Right atrium auricular region (tissue), 2 donors: ENCODE measurements around the gene EXO5. TPM values are rescaled to one million over a fixed set of nuclear protein-coding genes. Genes with fewer than 3 reads are reported as not detected.
"Not testable (repeated sequence)": the region's sequence is repeated elsewhere in the genome, so short reads cannot be mapped to it uniquely, and the experiment has no call there.

Source experiments
- DNase-seq: peaks from one replicate; pipeline ENCODE4 v3.0.0-alpha.2; 2019; ENCODE audit warnings: low spot score
- H3K27ac ChIP-seq, 2 donors: fragments of 200-600 bp; sonication (generic); 1 replicate in 1 of 2; 2 replicates in 1 of 2; pipeline ENCODE4 v1.5.1; 2016 to 2019
- H3K27me3 ChIP-seq, 2 donors: fragments of 200-600 bp; sonication (generic); one replicate each; pipeline versions ENCODE4 v1.5.1 to v1.6.0; 2017 to 2019
- H3K36me3 ChIP-seq: fragments of 200-600 bp; sonication (generic); one replicate; pipeline ENCODE4 v1.5.1; 2016
- H3K4me1 ChIP-seq, 2 donors: fragments of 200-600 bp; sonication (generic); one replicate each; pipeline versions ENCODE4 v1.5.1 to v1.6.0; 2017 to 2019
- H3K4me3 ChIP-seq, 2 donors: fragments of 200-600 bp; sonication (generic); 1 replicate in 1 of 2; 2 replicates in 1 of 2; pipeline ENCODE4 v1.5.1; 2017 to 2019; ENCODE audit warnings: mild to moderate bottlenecking in 1 of 2, moderate library complexity in 1 of 2
- H3K9me3 ChIP-seq, 2 donors: fragments of 200-600 bp; sonication (generic); one replicate each; pipeline ENCODE4 v1.5.1; 2019
- CTCF ChIP-seq, 2 donors: fragments of 200-600 bp; sonication (generic); IDR thresholded peaks; one replicate each; pipeline ENCODE4 v1.5.1; 2019; ENCODE audit warnings: antibody characterized with exemption in 2 of 2
- total RNA-seq, 2 donors: library from RNA; depleted of rRNA; stranded (reverse); fragments of >200 nt; gene quantifications; one replicate each; pipeline ENCODE4 v1.1.0, GENCODE V29; 2016

Gene EXO5
- total RNA-seq, 2 donors from 2014 or later: 4.6 to 4.7 TPM

- Histone ChIP-seq H3K27ac (no peak overlapping the region), H3K4me3 (no peak overlapping the region), H3K4me1 (no peaks in the 10 kb centered on the region), H3K36me3 (no peaks in the 10 kb centered on the region), H3K27me3 (no peaks in the 10 kb centered on the region), H3K9me3 (no peaks in the 10 kb centered on the region)
- TF ChIP-seq CTCF (IDR thresholded peaks at IDR 0.05): no peak
- DNase-seq: no peak
These were observed 47.6 kb downstream of the EXO5 start for GRCh38 chr1:40556121-40556520.

- not testable (repeated sequence) for H3K36me3 ChIP-seq, H3K4me1 ChIP-seq, H3K9me3 ChIP-seq, H3K4me3 ChIP-seq, DNase-seq, H3K27ac ChIP-seq, H3K27me3 ChIP-seq
These were observed 49.7 kb downstream of the EXO5 start for GRCh38 chr1:40558241-40558640.

GRCh38 chr1:40562185-40562584, 53.6 kb downstream of the EXO5 start:
- H3K27ac ChIP-seq: no peak overlapping the region
- no peaks in the 10 kb centered on the region for H3K9me3 ChIP-seq
- H3K27me3 ChIP-seq: no peaks in the 10 kb centered on the region
- no peak for TF ChIP-seq CTCF (IDR thresholded peaks at IDR 0.05)
- H3K4me1 ChIP-seq: no peaks in the 10 kb centered on the region
- H3K4me3 ChIP-seq: no peak overlapping the region
- DNase-seq: no peak
- no peaks in the 10 kb centered on the region for H3K36me3 ChIP-seq

- Histone ChIP-seq H3K9me3 (no peaks in the 10 kb centered on the region), H3K4me3 (no peak overlapping the region), H3K27ac (no peak overlapping the region), H3K27me3 (no peaks in the 10 kb centered on the region), H3K4me1 (no peaks in the 10 kb centered on the region), H3K36me3 (no peaks in the 10 kb centered on the region)
- no peak for TF ChIP-seq CTCF (IDR thresholded peaks at IDR 0.05)
- no peak for DNase-seq
These were observed 54.7 kb downstream of the EXO5 start for GRCh38 chr1:40563266-40563665.

GRCh38 chr1:40564506-40564905, 55.9 kb downstream of the EXO5 start:
- Histone ChIP-seq H3K27ac (no peak overlapping the region), H3K4me1 (no peaks in the 10 kb centered on the region), H3K27me3 (no peaks in the 10 kb centered on the region), H3K4me3 (no peak overlapping the region), H3K36me3 (no peaks in the 10 kb centered on the region), H3K9me3 (no peaks in the 10 kb centered on the region)
- DNase-seq: no peak
- no peak for TF ChIP-seq CTCF (IDR thresholded peaks at IDR 0.05)

- no peak for DNase-seq
- no peaks in the 10 kb centered on the region for H3K36me3 ChIP-seq
These were observed 56.3 kb downstream of the EXO5 start for GRCh38 chr1:40564913-40565312.

More at GRCh38 chr1:40564913-40565312, 56.3 kb downstream of the EXO5 start:
- no peak overlapping the region for H3K27ac ChIP-seq
- H3K4me1 ChIP-seq: no peaks in the 10 kb centered on the region
- H3K4me3 ChIP-seq: no peak overlapping the region
- no peak for TF ChIP-seq CTCF (IDR thresholded peaks at IDR 0.05)
- H3K9me3 ChIP-seq: no peaks in the 10 kb centered on the region
- H3K27me3 ChIP-seq: no peaks in the 10 kb centered on the region

Other genes starting within 250 kb of the EXO5 start
- gene COL9A2, start 191.5 kb upstream of the EXO5 start, total RNA-seq: 1 to 10 TPM in 1 of 2 donors, under 1 TPM in 1; 0.59 to 1.2 TPM
- 10 to 100 TPM; 19.8 to 20.8 TPM for gene SMAP2, start 135.0 kb upstream of the EXO5 start, total RNA-seq
- gene ZFP69B, start 58.3 kb upstream of the EXO5 start, total RNA-seq: under 1 TPM; 0.52 to 0.59 TPM
- 1 to 10 TPM; 1.6 to 2.0 TPM for gene ZFP69, start 31.5 kb upstream of the EXO5 start, total RNA-seq
- 1 to 10 TPM; 3.4 to 9.7 TPM for gene ZNF684, start 22.9 kb downstream of the EXO5 start, total RNA-seq
- 1 to 10 TPM; 1.4 to 5.5 TPM for gene RIMS3, start 156.9 kb downstream of the EXO5 start, total RNA-seq
- gene NFYC, start 182.9 kb downstream of the EXO5 start, total RNA-seq: 10 to 100 TPM; 57.0 to 75.1 TPM